Upper lobe of left lung (tissue), 4 donors: Measurements from ENCODE around the gene CTNNB1.

ENCODE experiments used
- CTCF ChIP-seq, 6 experiments: fragments of 450-650 bp in 4 of 6; fragments of 200-600 bp in 2 of 6; sonication (generic) in 2 of 6; IDR thresholded peaks; one replicate each; pipeline ENCODE4 v1.5.1; 2016 to 2019; ENCODE audit warnings: antibody characterized with exemption in 6 of 6
- EP300 ChIP-seq, 4 donors: sonication (generic); formaldehyde crosslinking; IDR thresholded peaks; one replicate each; pipeline ENCODE4 v1.5.1; 2017; ENCODE audit warnings: antibody characterized with exemption in 4 of 4, control low read depth in 2 of 4
- POLR2A ChIP-seq, 4 donors: fragments of 450-650 bp; IDR thresholded peaks; one replicate each; pipeline ENCODE4 v1.5.1; 2016 to 2017; ENCODE audit warnings: antibody characterized with exemption in 4 of 4, mild to moderate bottlenecking in 2 of 4

DNA sequence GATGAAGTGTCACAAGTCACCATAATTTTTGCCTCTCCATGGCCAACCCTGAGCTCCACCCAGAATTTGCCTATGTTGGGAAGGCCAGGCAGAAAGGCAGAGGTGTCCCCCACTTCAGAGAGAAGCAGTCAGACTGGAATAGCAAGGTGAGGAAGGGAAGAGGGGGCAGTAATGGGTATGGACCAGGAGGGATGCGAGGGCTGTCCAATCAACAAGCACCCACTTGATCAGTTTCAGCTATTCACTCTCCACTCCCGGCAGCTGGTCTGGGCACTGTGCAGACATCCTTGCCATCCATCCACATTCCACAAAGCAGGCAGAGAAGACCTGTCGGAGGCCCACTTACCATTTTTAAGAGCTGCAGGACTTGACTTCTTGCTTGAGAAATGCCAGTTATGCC is 43.5 kb upstream of the CTNNB1 start:
- TF ChIP-seq CTCF (IDR thresholded peaks at IDR 0.05) (no peak), POLR2A (IDR thresholded peaks at IDR 0.05) (no peak), EP300 (IDR thresholded peaks at IDR 0.05) (no peak)
